Stomach (tissue), 4 donors: Measurements from ENCODE around the gene PTBP3.

Experiments
- CTCF ChIP-seq, 7 experiments: fragments of 450-650 bp in 4 of 7; fragments of 200-600 bp in 3 of 7; sonication (generic) in 3 of 7; IDR thresholded peaks; one replicate each; pipeline ENCODE4 v1.5.1; 2016 to 2019; ENCODE audit warnings: antibody characterized with exemption in 7 of 7, control low read depth in 2 of 7, mild to moderate bottlenecking in 1 of 7
- POLR2AphosphoS5 ChIP-seq, 3 donors: sonication (generic); formaldehyde crosslinking; IDR thresholded peaks; one replicate each; pipeline ENCODE4 v1.6.1; 2016; ENCODE audit warnings: antibody characterized with exemption in 3 of 3

DNA sequence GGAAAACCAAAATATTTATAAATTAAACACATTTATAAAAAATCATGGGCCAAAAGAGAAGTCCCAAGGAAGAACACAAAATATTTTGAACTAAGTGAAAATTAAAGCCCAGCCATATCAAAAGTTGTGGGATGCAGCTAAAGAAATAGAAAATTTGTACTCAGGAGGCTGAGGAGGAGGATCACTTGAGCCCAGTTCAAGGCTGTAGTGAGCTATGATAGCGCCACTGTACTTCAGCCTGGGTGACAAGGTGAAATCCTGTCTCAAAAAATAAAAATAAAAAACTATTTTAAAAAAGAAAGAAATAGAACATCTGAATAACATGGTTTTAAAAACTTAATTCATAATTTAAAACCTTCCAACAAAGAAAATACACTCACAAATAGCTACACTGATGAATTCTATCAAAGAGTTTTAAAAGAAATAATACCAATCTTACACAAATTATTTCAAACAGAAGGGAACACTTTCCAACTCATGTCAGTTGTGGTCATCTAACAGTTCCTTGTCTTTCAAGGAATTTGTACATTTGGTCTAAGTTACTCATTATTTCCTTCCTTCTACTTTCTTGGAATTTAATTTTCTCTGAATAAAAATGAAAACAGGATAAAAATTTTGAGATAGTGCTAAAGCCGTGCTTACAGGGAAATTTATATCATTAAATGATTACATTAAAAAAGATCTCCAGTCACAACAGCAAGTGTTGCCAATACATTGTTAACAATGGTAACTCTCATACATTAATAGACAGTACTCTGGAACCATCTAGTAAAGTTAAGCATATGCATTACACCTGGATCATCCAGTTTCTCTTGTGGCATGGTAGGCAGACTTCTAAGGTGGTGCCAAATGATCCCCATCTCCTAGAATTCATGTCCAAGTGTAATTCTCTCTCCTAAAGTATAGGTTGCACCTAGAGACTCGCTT lies 17.8 kb downstream of the PTBP3 start:
- no peak for TF ChIP-seq CTCF (IDR thresholded peaks at IDR 0.05)
- TF ChIP-seq POLR2AphosphoS5 (IDR thresholded peaks at IDR 0.05) = no peak
